Measurements from ENCODE around the gene IQSEC1. TPM values are rescaled to one million over a fixed set of nuclear protein-coding genes. Genes with fewer than 3 reads are reported as not detected.

IQSEC1 gene
- total RNA-seq, 2 experiments from 2014 or later, result 38.6 to 39.3 TPM

GRCh38 chr3:12897381-12898289 is 175.6 kb downstream of the IQSEC1 start:
- Mint-ChIP-seq H3K27me3 (ENCODE audit: low read depth) (no peaks in the 10 kb centered on the region), H3K4me1 (ENCODE audit: low read depth) (no peaks in the 10 kb centered on the region), H3K27ac (no peak overlapping the region), H3K4me3 (no peak overlapping the region), H3K36me3 (ENCODE audit: low read depth) (peaks cover 7% of the 10 kb centered on the region), H3K9me3 (no peaks in the 10 kb centered on the region)
- DNase-seq, result no peak
- intact Hi-C loops (cut with micrococcal nuclease), result no loop called here
- CTCF ChIA-PET, result interaction anchor here (0.7 to 1.1 kb wide), 5 partner anchors 9 to 191 kb away, joined by 3 to 4 read pairs (median 3); no protein-coding TSS in a partner anchor

GRCh38 chr3:12896063-12896985 is 176.9 kb downstream of the IQSEC1 start:
- Mint-ChIP-seq H3K27ac (no peak overlapping the region), H3K27me3 (ENCODE audit: low read depth) (no peaks in the 10 kb centered on the region), H3K9me3 (no peaks in the 10 kb centered on the region), H3K4me3 (no peak overlapping the region), H3K4me1 (ENCODE audit: low read depth) (peaks cover 5% of the 10 kb centered on the region), H3K36me3 (ENCODE audit: low read depth) (peaks cover 7% of the 10 kb centered on the region)
- DNase-seq, result no peak
- intact Hi-C loops (cut with micrococcal nuclease), result no loop called here
- CTCF ChIA-PET, result interaction anchor here (0.7 to 1.8 kb wide), 6 partner anchors 13 to 761 kb away, joined by 3 to 6 read pairs (median 3); no protein-coding TSS in a partner anchor

GRCh38 chr3:12895391-12896062 is 177.7 kb downstream of the IQSEC1 start:
- Mint-ChIP-seq H3K4me1 (ENCODE audit: low read depth) (peaks cover 5% of the 10 kb centered on the region), H3K27me3 (ENCODE audit: low read depth) (no peaks in the 10 kb centered on the region), H3K27ac (no peak overlapping the region), H3K36me3 (ENCODE audit: low read depth) (peaks cover 4% of the 10 kb centered on the region), H3K9me3 (no peaks in the 10 kb centered on the region), H3K4me3 (no peak overlapping the region)
- no peak for DNase-seq
- CTCF ChIA-PET, result interaction anchor here (0.6 to 1.8 kb wide), 6 partner anchors 12 to 761 kb away, joined by 3 to 6 read pairs (median 3); no protein-coding TSS in a partner anchor
- intact Hi-C loops (cut with micrococcal nuclease), result no loop called here

GRCh38 chr3:12894629-12895028 is 178.6 kb downstream of the IQSEC1 start:
- CTCF ChIA-PET, result interaction anchor here (1.8 kb wide), 1 partner anchor 26 kb away, joined by 6 read pairs; no protein-coding TSS in a partner anchor
- Mint-ChIP-seq H3K36me3 (ENCODE audit: low read depth) (no peaks in the 10 kb centered on the region), H3K4me1 (ENCODE audit: low read depth) (peaks cover 5% of the 10 kb centered on the region), H3K4me3 (no peak overlapping the region), H3K27ac (no peak overlapping the region), H3K9me3 (no peaks in the 10 kb centered on the region), H3K27me3 (ENCODE audit: low read depth) (no peaks in the 10 kb centered on the region)
- intact Hi-C loops (cut with micrococcal nuclease), result loop anchor here (5.0 kb wide), 3 partner anchors 187 to 757 kb away; no protein-coding TSS in a partner anchor
- DNase-seq, result no peak

GRCh38 chr3:12893852-12894251 is 179.4 kb downstream of the IQSEC1 start:
- intact Hi-C loops (cut with micrococcal nuclease), result loop anchor here (2.0 to 5.0 kb wide), 4 partner anchors 91 to 757 kb away; no protein-coding TSS in a partner anchor
- Mint-ChIP-seq H3K4me1 (ENCODE audit: low read depth) (peaks cover 5% of the 10 kb centered on the region), H3K4me3 (no peak overlapping the region), H3K27me3 (ENCODE audit: low read depth) (no peaks in the 10 kb centered on the region), H3K27ac (no peak overlapping the region), H3K36me3 (ENCODE audit: low read depth) (no peaks in the 10 kb centered on the region), H3K9me3 (no peaks in the 10 kb centered on the region)
- no peak for DNase-seq
- CTCF ChIA-PET, result no interaction called here

GRCh38 chr3:12893247-12893646 is 180.0 kb downstream of the IQSEC1 start:
- Mint-ChIP-seq H3K4me3 (no peak overlapping the region), H3K27ac (no peak overlapping the region), H3K36me3 (ENCODE audit: low read depth) (no peaks in the 10 kb centered on the region), H3K4me1 (ENCODE audit: low read depth) (peaks cover 5% of the 10 kb centered on the region), H3K27me3 (ENCODE audit: low read depth) (no peaks in the 10 kb centered on the region), H3K9me3 (no peaks in the 10 kb centered on the region)
- CTCF ChIA-PET, result interaction anchor here (3.2 kb wide), 1 partner anchor 52 kb away, joined by 15 read pairs; the partner anchor contains the start of gene RPL32
- intact Hi-C loops (cut with micrococcal nuclease), result loop anchor here (2.0 to 5.0 kb wide), 4 partner anchors 92 to 756 kb away; no protein-coding TSS in a partner anchor
- DNase-seq, result no peak

GRCh38 chr3:12892840-12893189 is 180.4 kb downstream of the IQSEC1 start:
- CTCF ChIA-PET, result interaction anchor here (0.7 to 3.2 kb wide), 4 partner anchors 12 to 105 kb away, joined by 3 to 52 read pairs (median 19); partner anchors contain the start of gene RPL32
- no peak for DNase-seq
- H3K4me3 Mint-ChIP-seq, result no peak overlapping the region
- H3K27ac Mint-ChIP-seq, result no peak overlapping the region
- peaks cover 5% of the 10 kb centered on the region for H3K4me1 Mint-ChIP-seq (ENCODE audit: low read depth)
- H3K9me3 Mint-ChIP-seq, result no peaks in the 10 kb centered on the region
- no peaks in the 10 kb centered on the region for H3K36me3 Mint-ChIP-seq (ENCODE audit: low read depth)
- intact Hi-C loops (cut with micrococcal nuclease), result loop anchor here (1.0 to 5.0 kb wide), 7 partner anchors 25 to 756 kb away; partner anchors contain the start of gene TSEN2
- H3K27me3 Mint-ChIP-seq (ENCODE audit: low read depth), result no peaks in the 10 kb centered on the region

GRCh38 chr3:12891985-12892839 is 181.0 kb downstream of the IQSEC1 start:
- H3K4me1 Mint-ChIP-seq (ENCODE audit: low read depth), result peaks cover 5% of the 10 kb centered on the region
- DNase-seq, result peak; percentile 63
- CTCF ChIA-PET, result interaction anchor here (0.6 to 3.2 kb wide), 19 partner anchors 9 to 315 kb away, joined by 3 to 52 read pairs (median 4); partner anchors contain the start of gene RPL32
- no peaks in the 10 kb centered on the region for H3K36me3 Mint-ChIP-seq (ENCODE audit: low read depth)
- intact Hi-C loops (cut with micrococcal nuclease), result loop anchor here (1.0 to 5.0 kb wide), 7 partner anchors 24 to 755 kb away; partner anchors contain the start of gene TSEN2
- no peak overlapping the region for H3K4me3 Mint-ChIP-seq
- H3K27me3 Mint-ChIP-seq (ENCODE audit: low read depth), result no peaks in the 10 kb centered on the region
- H3K9me3 Mint-ChIP-seq, result no peaks in the 10 kb centered on the region
- no peak overlapping the region for H3K27ac Mint-ChIP-seq

GRCh38 chr3:12891391-12891984 is 181.7 kb downstream of the IQSEC1 start:
- no peaks in the 10 kb centered on the region for H3K27me3 Mint-ChIP-seq (ENCODE audit: low read depth)
- intact Hi-C loops (cut with micrococcal nuclease), result loop anchor here (5.0 kb wide), 3 partner anchors 184 to 754 kb away; no protein-coding TSS in a partner anchor
- H3K36me3 Mint-ChIP-seq (ENCODE audit: low read depth), result no peaks in the 10 kb centered on the region
- DNase-seq, result no peak
- peaks cover 6% of the 10 kb centered on the region for H3K4me1 Mint-ChIP-seq (ENCODE audit: low read depth)
- H3K4me3 Mint-ChIP-seq, result no peak overlapping the region
- CTCF ChIA-PET, result interaction anchor here (0.6 to 3.2 kb wide), 20 partner anchors 8 to 314 kb away, joined by 3 to 52 read pairs (median 4); partner anchors contain the start of gene RPL32
- H3K9me3 Mint-ChIP-seq, result no peaks in the 10 kb centered on the region
- H3K27ac Mint-ChIP-seq, result no peak overlapping the region

- H3K4me3 Mint-ChIP-seq, result no peak overlapping the region
- H3K9me3 Mint-ChIP-seq, result no peaks in the 10 kb centered on the region
- H3K27me3 Mint-ChIP-seq (ENCODE audit: low read depth), result no peaks in the 10 kb centered on the region
- H3K36me3 Mint-ChIP-seq (ENCODE audit: low read depth), result no peaks in the 10 kb centered on the region
- intact Hi-C loops (cut with micrococcal nuclease), result loop anchor here (5.0 kb wide), 3 partner anchors 183 to 753 kb away; no protein-coding TSS in a partner anchor
- CTCF ChIA-PET, result interaction anchor here (0.6 to 3.2 kb wide), 14 partner anchors 7 to 515 kb away, joined by 3 to 52 read pairs (median 5); partner anchors contain the start of gene RPL32
- peaks cover 13% of the 10 kb centered on the region for H3K4me1 Mint-ChIP-seq (ENCODE audit: low read depth)
- H3K27ac Mint-ChIP-seq, result no peak overlapping the region
- DNase-seq, result no peak
Observed at GRCh38 chr3:12890610-12891390, 182.4 kb downstream of the IQSEC1 start.

Data from activated naive CD4-positive, alpha-beta T cell treated with anti-CD3 and anti-CD28 coated beads for 36 hours (primary cell).